SK-N-MC (cell line): Measurements from ENCODE around the gene FXYD3.

ENCODE experiments used
- EZH2 ChIP-seq: fragments of 200-600 bp; sonication (generic); IDR thresholded peaks from one replicate; pipeline ENCODE4 v1.6.1; 2017; ENCODE audit warnings: antibody characterized with exemption
- FOXP2 ChIP-seq: optimal IDR thresholded peaks from 2 replicates; pipeline ENCODE3; 2011; ENCODE audit warnings: mild to moderate bottlenecking, moderate library complexity; ENCODE audit not compliant: insufficient read depth; ENCODE audit errors: extremely low read length, control extremely low read depth
- POLR2AphosphoS5 ChIP-seq: IDR thresholded peaks from 2 replicates; pipeline ENCODE4 v1.6.1; 2012; ENCODE audit warnings: mild to moderate bottlenecking, low read depth, low read length, borderline replicate concordance

- TF ChIP-seq POLR2AphosphoS5, result no peak
- TF ChIP-seq EZH2, result no peak
- no peak for TF ChIP-seq FOXP2
Measured at GRCh38 chr19:35068941-35069634, 46.5 kb upstream of the FXYD3 start.
